Heart left ventricle (tissue), 16 donors: ENCODE measurements around the gene RAB27B. TPM values are rescaled to one million over a fixed set of nuclear protein-coding genes. Genes with fewer than 3 reads are reported as not detected.

Source experiments
- ATAC-seq, 4 donors: fragments of 200-7000 bp; cut with Tn5 transposase; one replicate each; pipeline ENCODE4 v1.9.1; 2020 to 2022; ENCODE audit warnings: moderate library complexity in 4 of 4, mild to moderate bottlenecking in 3 of 4, moderate number of reproducible peaks in 1 of 4
- DNase-seq, 5 donors: peaks; one replicate each; pipeline ENCODE4 v3.0.0-alpha.2; 2020
- H3K27ac ChIP-seq, 12 donors: fragments of 200-600 bp; sonication (generic) in 4 of 12; one replicate each; pipeline versions ENCODE4 v1.5.0 to v1.8.0; 2016 to 2022; ENCODE audit warnings: mild to moderate bottlenecking in 2 of 12
- H3K27me3 ChIP-seq, 9 donors: fragments of 200-600 bp; sonication (generic) in 2 of 9; one replicate each; pipeline versions ENCODE4 v1.5.1 to v1.8.0; 2016 to 2022; ENCODE audit warnings: mild to moderate bottlenecking in 3 of 9
- H3K36me3 ChIP-seq, 9 donors: fragments of 200-600 bp; sonication (generic) in 2 of 9; one replicate each; pipeline versions ENCODE4 v1.5.0 to v1.8.0; 2018 to 2022; ENCODE audit warnings: mild to moderate bottlenecking in 2 of 9
- H3K4me1 ChIP-seq, 12 donors: fragments of 200-600 bp; sonication (generic) in 4 of 12; one replicate each; pipeline versions ENCODE4 v1.5.0 to v1.8.0; 2016 to 2022; ENCODE audit warnings: mild to moderate bottlenecking in 3 of 12
- H3K4me3 ChIP-seq, 12 donors: fragments of 200-600 bp; sonication (generic) in 4 of 12; one replicate each; pipeline versions ENCODE4 v1.5.0 to v1.8.0; 2017 to 2022; ENCODE audit warnings: mild to moderate bottlenecking in 9 of 12, moderate library complexity in 4 of 12
- H3K9me3 ChIP-seq, 12 donors: fragments of 200-600 bp; sonication (generic) in 4 of 12; one replicate each; pipeline versions ENCODE4 v1.5.0 to v1.8.0; 2016 to 2022; ENCODE audit warnings: mild to moderate bottlenecking in 1 of 12
- CTCF ChIP-seq, 12 donors: fragments of 200-600 bp; sonication (generic) in 4 of 12; IDR thresholded peaks; one replicate each; pipeline versions ENCODE4 v1.5.0 to v1.8.0; 2018 to 2022; ENCODE audit warnings: antibody characterized with exemption in 12 of 12, mild to moderate bottlenecking in 5 of 12
- POLR2A ChIP-seq, 2 donors: fragments of 450-650 bp; IDR thresholded peaks; one replicate each; pipeline ENCODE4 v1.6.1; 2017; ENCODE audit warnings: antibody characterized with exemption in 2 of 2, mild to moderate bottlenecking in 2 of 2, moderate library complexity in 2 of 2
- WGBS, 4 donors: extraction: QIAGEN DNeasy Blood & Tissue Kit in 2 of 4; methylation state at CpG; one replicate each; pipeline versions ENCODE4 v1.1.5 to v1.1.7; 2013 to 2018; 5-methylcytosine and 5-hydroxymethylcytosine counted together
- intact Hi-C, 10 donors: fragments of 100-400 bp; cut with DNase I; formaldehyde crosslinking; loops; one replicate each; pipeline versions ENCODE4 v1.11.1 to v1.14.2; 2022
- polyA plus RNA-seq, 2 donors: library from polyadenylated mRNA; stranded (reverse); fragments of 200-250 nt; gene quantifications; one replicate each; pipeline ENCODE4 v1.2.3, GENCODE V29; 2013
- total RNA-seq, 9 donors: library from RNA; depleted of rRNA in 2 of 9; stranded (reverse); fragments of >200 nt in 2 of 9; fragmentation: NEBNext Ultra II Directional in 3 of 9; extraction: Animal tissue kit (Norgen Biotek cat#: 25700) in 3 of 9; gene quantifications; one replicate each; pipeline versions ENCODE4 v1.1.0 to v1.2.4, GENCODE V29; 2016 to 2023
- donor health status: ischemic (EF 13 %, LVEDD 7.1; RV severe dilation, severe dysfunction).
- donor health status: healthy with polysubstance abuse.
- donor health status: DM: no; HTN: yes; CAD: no.
- donor health status: DM: no; HTN: no; CAD: no.
- donor health status: ischemic (EF 25% LVEDD 6.9; RV normal size, moderate dysfunction).
- donor health status: ischemic (EF 25% LVEDD 5.7; RV mildly dilated, moderate dysfunction).
- donor health status: healthy.
- donor health status: DM: yes; HTN: yes; CAD: no.
- donor health status: ischemic (EF 35%, LVEDD 5.7; RV mildly dilated, moderate dysfunction).
- donor health status: nonischemic (EF 11% LVEDD 7.7; RV severe dilation, severe dysfunction).
- donor health status: DM: yes; HTN: yes; CAD: no.
- donor health status: PGD.
- donor health status: ischemic (EF 29% LVEDD 5.4; RV normal size, mild dysfunction).
- donor health status: nonischemic (EF 23%, LVEDD 6.1; RV moderate dilation, normal function).

RAB27B gene
- total and polyA plus RNA-seq, 11 donors: 0.03 to 1.5 (median 0.13) TPM; not detected in 2

GRCh38 chr18:54905629-54906028 lies 77.4 kb downstream of the RAB27B start:
- intact Hi-C loops: no loop called here
- ATAC-seq (no peak), DNase-seq (no peak)
- 87 to 98% (median 97%) methylated on average over 5 of the region's 5 CpGs for WGBS, 4 donors
- Histone ChIP-seq H3K27me3 (no peaks in the 10 kb centered on the region), H3K9me3 (no peaks in the 10 kb centered on the region), H3K4me3 (no peak overlapping the region), H3K4me1 (no peaks in the 10 kb centered on the region), H3K36me3 (peaks cover 0 to 6% (median 0%) of the 10 kb centered on the region in 9 donors), H3K27ac (no peak overlapping the region)
- TF ChIP-seq POLR2A (IDR thresholded peaks at IDR 0.05) (no peak), CTCF (IDR thresholded peaks at IDR 0.05) (no peak)

- DNase-seq (no peak), ATAC-seq (no peak)
- H3K36me3 ChIP-seq: peaks cover 0 to 6% (median 0%) of the 10 kb centered on the region in 9 donors
- H3K9me3 ChIP-seq: no peaks in the 10 kb centered on the region
- no peaks in the 10 kb centered on the region for H3K4me1 ChIP-seq
- no peak for TF ChIP-seq POLR2A (IDR thresholded peaks at IDR 0.05)
- no peak for TF ChIP-seq CTCF (IDR thresholded peaks at IDR 0.05)
- no peak overlapping the region for H3K4me3 ChIP-seq
- H3K27me3 ChIP-seq: no peaks in the 10 kb centered on the region
- H3K27ac ChIP-seq: no peak overlapping the region
- WGBS, 4 donors: 61 to 66% (median 65%) methylated on average over 6 of the region's 6 CpGs
- intact Hi-C loops: no loop called here
Observed at GRCh38 chr18:54906331-54907185, 78.3 kb downstream of the RAB27B start.

DNA sequence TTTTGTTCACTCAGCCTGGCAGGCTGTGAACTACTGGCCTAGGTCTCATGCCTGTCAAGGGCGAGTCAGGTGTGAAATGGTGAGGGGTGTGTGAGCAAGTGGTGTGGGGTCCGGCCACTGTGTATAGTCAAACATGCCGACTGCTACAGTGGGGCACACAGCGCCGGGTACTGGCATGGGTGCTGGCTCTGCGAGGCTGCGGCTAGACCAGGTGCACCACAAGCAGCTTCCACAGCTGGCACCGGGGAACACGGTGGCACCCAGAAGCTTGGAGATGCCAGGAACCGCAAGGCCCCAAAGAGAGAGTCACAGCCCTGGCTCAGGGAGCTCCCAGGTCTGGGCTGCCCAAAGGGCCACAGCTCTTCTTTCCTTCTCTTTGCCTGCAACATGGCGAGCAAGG lies 81.3 kb downstream of the RAB27B start:
- Histone ChIP-seq H3K36me3 (peaks cover 0 to 7% (median 0%) of the 10 kb centered on the region in 9 donors), H3K4me3 (no peak overlapping the region), H3K27me3 (no peaks in the 10 kb centered on the region), H3K9me3 (no peaks in the 10 kb centered on the region), H3K27ac (no peak overlapping the region), H3K4me1 (no peaks in the 10 kb centered on the region)
- intact Hi-C loops: no loop called here
- ATAC-seq (no peak), DNase-seq (no peak)
- 83 to 90% (median 89%) methylated on average over 10 to 11 of the region's 11 CpGs for WGBS, 4 donors
- TF ChIP-seq CTCF (IDR thresholded peaks at IDR 0.05) (no peak), POLR2A (IDR thresholded peaks at IDR 0.05) (no peak)

DNA sequence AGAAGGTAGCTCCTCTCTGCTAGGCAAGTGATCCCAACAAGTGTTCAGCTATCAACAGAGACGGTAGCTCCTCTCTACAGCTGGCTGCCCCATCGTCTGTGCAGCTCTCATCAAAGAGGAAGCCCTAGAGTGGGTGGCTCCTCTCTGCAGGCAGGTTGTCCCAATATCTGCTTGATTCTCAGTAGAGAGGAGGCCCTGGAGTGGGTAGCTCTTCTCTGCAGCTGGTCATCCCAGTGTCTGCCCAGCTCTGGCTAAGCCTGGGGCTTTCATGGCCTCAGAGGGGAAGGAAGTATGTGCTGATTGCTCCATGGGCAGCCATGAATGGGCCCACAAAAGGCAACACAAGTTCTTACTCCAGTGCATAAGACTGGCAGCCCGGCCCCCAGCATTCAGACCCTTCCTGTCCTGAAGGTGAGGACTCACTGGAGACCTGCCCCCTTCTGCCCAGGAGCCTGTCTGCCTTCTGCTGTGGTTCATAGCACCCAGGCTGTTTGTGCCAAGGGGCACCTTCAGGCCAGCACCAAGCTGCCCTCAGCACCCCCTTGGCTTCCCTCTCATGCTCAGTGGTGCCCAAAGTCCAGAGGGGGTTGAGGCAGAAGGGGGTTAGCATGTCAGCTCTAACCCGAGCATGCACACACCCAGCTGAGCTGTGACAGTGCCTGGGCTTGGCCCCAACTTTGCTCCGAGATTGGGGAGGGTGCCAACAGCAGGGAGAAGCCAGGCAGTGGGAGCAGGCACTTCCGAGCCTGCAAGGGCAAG lies 82.1 kb downstream of the RAB27B start:
- ATAC-seq: peak in 1 of 4 donors; percentile 27
- WGBS, 4 donors: 70 to 100% (median 88%) methylated on average over 2 to 6 of the region's 6 CpGs
- Histone ChIP-seq H3K27me3 (no peaks in the 10 kb centered on the region), H3K36me3 (peaks cover 0 to 7% (median 0%) of the 10 kb centered on the region in 9 donors), H3K4me1 (no peaks in the 10 kb centered on the region), H3K9me3 (no peaks in the 10 kb centered on the region), H3K4me3 (no peak overlapping the region), H3K27ac (no peak overlapping the region)
- no peak for TF ChIP-seq POLR2A (IDR thresholded peaks at IDR 0.05)
- TF ChIP-seq CTCF (IDR thresholded peaks at IDR 0.05): no peak
- intact Hi-C loops: no loop called here
- DNase-seq: no peak
